Kidney epithelial cell (primary cell): ENCODE results near the gene ZNF469. TPM values are rescaled to one million over a fixed set of nuclear protein-coding genes. Genes with fewer than 3 reads are reported as not detected.

Experiments used
- DNase-seq: peaks from one replicate; pipeline ENCODE4 v3.0.0-alpha.2; 2010; ENCODE audit warnings: low read depth
- H3K27me3 ChIP-seq: 2 replicates; pipeline ENCODE4 v1.6.0; 2011; ENCODE audit warnings: low read length; ENCODE audit not compliant: control insufficient read depth, insufficient read depth
- H3K36me3 ChIP-seq: 2 replicates; pipeline ENCODE4 v1.5.1; 2011; ENCODE audit warnings: low read length; ENCODE audit not compliant: control insufficient read depth, insufficient read depth
- H3K4me3 ChIP-seq: 2 replicates; pipeline ENCODE4 v1.5.1; 2011; ENCODE audit warnings: low read depth, mild to moderate bottlenecking, control low read depth, low read length
- total RNA-seq: library from RNA; depleted of rRNA; stranded (reverse); fragments of >200 nt; gene quantifications from 2 replicates; pipeline ENCODE4 v1.2.3, GENCODE V29; 2015
- TF ChIP-seq, protein P1 (sequence below): IDR thresholded peaks from 2 replicates; pipeline ENCODE4 v1.5.1; 2011; ENCODE audit warnings: mild to moderate bottlenecking, moderate library complexity, low read length, control low read depth, inconsistent platforms; ENCODE audit not compliant: insufficient read depth, poor library complexity, severe bottlenecking

Gene ZNF469
- total RNA-seq, 1 donor from 2014 or later, result 8.3 TPM

DNA sequence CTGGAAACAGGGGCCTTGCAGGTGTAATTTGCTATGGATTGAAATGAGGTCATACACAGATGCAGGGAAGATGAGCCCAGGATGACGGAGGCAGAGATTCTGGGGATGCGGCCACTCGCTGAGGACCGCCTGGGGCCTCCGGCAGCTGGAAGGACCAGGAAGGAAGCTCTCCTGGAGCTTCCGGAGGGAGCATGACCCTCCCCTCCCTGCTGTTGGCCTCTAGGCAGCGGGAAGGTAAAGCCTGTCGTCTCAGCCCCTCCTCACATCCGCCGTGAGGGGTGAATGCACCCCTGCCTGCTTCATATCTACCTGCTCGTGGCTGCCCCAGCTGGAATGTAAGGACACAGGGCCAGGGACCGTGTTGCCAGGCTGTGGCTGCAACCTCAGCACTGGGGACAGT is 29.1 kb upstream of the ZNF469 start:
- Histone ChIP-seq H3K4me3 (no peak overlapping the region), H3K36me3 (no peaks in the 10 kb centered on the region), H3K27me3 (no peaks in the 10 kb centered on the region)
- TF ChIP-seq, protein P1, sequence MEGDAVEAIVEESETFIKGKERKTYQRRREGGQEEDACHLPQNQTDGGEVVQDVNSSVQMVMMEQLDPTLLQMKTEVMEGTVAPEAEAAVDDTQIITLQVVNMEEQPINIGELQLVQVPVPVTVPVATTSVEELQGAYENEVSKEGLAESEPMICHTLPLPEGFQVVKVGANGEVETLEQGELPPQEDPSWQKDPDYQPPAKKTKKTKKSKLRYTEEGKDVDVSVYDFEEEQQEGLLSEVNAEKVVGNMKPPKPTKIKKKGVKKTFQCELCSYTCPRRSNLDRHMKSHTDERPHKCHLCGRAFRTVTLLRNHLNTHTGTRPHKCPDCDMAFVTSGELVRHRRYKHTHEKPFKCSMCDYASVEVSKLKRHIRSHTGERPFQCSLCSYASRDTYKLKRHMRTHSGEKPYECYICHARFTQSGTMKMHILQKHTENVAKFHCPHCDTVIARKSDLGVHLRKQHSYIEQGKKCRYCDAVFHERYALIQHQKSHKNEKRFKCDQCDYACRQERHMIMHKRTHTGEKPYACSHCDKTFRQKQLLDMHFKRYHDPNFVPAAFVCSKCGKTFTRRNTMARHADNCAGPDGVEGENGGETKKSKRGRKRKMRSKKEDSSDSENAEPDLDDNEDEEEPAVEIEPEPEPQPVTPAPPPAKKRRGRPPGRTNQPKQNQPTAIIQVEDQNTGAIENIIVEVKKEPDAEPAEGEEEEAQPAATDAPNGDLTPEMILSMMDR, result no peak
- DNase-seq, result no peak

DNA sequence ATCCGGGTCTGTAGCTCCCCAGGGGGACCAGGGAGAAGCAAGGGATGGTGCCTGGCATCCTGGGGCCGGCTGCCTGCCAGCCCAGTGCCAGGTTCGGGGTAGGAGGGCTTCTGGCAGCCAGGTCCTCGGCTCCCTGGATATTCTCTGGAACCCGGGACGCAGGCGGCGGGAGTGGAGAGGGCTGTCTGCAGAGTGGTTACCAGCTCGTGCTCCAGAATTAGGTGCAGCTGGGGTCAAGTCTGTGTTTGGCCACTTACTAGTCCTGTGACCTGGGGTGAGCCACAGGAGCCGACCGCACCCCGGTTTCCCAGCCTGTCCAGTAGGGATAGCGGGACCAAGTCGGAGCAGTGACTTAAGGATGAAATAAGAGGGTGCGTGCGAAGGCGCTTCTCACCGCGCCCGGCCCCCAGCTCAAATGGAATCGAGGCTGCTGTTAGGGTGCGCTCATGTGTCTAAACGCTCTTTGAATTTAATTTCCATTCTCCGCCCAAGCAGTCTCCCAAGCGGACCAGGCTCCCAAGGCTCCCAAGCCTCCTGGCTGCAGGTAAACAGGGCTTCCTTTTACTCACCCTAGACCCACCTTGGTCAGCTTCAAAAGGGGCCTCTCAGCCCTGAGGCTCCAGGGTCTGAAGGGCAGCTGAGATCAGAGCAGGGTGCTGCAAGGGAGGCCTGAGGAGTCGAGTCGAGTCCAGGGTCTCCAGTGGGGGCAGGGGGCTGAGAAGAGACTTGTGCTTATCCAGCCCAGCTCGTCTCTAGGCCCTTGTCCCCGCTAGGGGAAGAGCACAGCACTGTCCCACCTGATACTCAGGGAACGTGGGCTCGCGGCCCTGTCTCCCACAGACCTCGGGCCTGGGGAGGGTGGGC is 28.3 kb upstream of the ZNF469 start:
- no peak for DNase-seq
- Histone ChIP-seq H3K4me3 (no peak overlapping the region), H3K36me3 (no peaks in the 10 kb centered on the region), H3K27me3 (no peaks in the 10 kb centered on the region)
- TF ChIP-seq, protein P1, result no peak

DNA sequence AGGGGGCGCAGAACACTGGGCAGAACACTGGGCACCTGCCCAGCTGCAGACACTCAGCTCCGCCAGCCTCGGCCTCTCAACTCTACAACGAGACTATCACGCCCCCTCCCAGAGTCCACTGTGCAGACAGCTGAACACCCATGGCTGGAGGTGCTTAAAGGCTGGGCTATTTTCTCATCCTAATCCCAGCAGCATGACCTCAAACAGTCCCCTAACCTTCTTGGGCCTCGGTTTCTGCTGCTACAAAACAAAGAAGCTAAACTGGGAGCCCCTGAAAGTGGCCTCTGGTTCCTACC is 27.7 kb upstream of the ZNF469 start:
- no peak for DNase-seq
- TF ChIP-seq, protein P1, result no peak
- H3K4me3 ChIP-seq, result no peak overlapping the region
- H3K36me3 ChIP-seq, result no peaks in the 10 kb centered on the region
- no peaks in the 10 kb centered on the region for H3K27me3 ChIP-seq

DNA sequence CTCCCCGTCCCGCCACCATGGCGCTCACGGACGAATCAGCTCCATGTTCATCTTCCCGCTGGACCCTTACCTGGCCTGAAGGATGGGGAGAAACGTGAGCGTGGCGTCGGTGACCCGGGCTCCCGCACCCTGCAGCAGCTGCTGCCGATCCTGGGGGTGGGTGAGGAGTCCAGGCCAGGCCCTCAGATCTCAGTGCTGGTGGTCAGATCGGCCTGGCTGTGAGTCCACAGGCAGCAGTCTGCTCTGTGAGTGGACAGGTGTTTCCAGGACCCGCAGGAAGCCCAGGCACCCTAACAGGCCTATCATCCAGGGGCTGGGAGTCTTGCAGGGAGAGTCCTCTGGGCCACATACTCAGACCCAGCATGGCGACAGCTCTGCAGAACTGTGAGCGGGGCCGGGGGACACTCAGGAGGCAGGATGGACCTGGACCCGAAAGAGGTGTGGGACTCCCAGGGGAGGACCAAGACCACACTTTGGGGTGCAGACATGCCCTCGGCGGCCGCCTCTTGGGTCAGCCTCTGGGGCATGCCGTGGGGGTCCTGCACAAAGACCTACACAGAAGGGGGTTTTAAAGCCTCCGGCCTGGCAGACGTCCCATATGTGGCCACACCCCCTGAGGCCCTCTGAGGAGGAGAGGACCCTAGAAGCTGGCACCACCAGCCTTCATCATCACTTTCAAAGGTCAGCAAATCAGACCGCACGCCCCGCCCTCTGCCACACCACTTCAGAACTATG is 27.2 kb upstream of the ZNF469 start:
- Histone ChIP-seq H3K36me3 (no peaks in the 10 kb centered on the region), H3K27me3 (no peaks in the 10 kb centered on the region), H3K4me3 (no peak overlapping the region)
- TF ChIP-seq, protein P1, result no peak
- no peak for DNase-seq

DNA sequence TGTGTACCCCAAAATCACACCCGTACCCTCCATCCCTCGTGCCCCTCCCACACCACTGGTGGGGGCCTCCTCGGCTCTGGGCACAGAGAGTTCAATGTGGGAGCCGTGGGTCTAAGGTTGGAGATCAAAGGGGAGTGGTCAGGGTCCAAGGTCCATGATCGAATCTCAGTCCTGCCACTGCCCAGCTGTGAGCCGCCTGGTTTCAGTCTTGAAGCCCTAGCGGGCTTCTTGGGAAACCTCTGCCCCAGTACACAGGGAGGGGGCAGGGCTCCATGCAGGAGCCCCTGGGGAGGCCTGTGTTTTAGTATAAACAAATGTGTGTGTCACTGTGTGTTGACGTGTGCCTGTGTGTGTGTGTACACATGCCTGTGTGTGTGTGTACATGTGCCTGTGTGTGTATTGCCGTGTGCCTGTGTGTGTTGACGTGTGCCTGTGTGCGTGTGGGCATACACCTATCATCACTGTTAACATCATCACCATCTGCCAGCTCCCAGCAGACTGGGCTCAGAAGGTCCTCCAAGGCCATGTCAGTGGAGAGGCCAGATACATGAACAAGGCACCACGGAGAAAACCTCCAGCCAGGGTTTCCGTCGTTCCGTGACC is 26.5 kb upstream of the ZNF469 start:
- Histone ChIP-seq H3K4me3 (no peak overlapping the region), H3K27me3 (no peaks in the 10 kb centered on the region), H3K36me3 (no peaks in the 10 kb centered on the region)
- TF ChIP-seq, protein P1, result no peak
- no peak for DNase-seq
